Measurements from ENCODE around the gene IRF3.

Gene IRF3

GRCh38 chr19:49676136-49676783 lies 10.6 kb upstream of the IRF3 start:
- peak overlapping the region; percentile 51 for H3K4me3 ChIP-seq (ENCODE audit: low read depth, low read length)

DNA sequence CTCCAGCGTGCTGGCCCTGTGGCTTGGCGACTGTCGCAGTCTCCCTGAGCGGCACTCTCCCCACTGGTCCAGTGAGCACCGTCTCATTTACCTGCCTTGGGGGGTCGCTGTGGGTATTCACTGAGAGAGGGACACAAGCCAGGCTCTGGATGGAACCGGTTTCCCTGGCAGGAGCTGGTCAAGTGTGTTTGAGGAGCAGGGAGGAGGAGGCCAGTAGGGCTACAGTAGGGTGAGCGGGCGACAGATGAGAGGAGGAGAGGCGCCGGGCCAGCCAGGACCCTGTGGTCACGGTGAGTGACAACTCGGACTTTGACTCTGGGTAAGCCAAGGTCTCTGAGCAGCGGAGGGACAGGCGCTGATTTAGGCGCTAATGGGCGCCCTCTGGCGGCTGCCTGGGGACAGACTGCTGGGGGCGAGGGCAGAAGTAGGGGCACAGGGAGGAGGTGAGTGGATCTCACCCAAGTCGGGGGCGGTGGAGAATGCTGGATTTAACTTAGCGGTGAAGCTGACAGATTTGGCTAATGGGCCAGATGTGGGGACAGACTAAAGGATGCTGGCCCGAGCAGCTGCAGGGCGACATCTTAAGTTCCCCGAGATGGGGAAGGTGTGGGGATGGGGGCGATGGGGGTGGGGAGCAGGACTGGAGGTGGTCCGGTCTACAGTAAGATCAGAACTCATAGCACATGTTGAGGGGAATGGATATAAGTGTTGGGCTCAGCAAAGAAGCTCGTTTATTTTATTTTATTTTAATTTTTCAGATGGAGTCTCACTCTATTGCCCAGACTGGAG lies 6.7 kb upstream of the IRF3 start:
- TF ChIP-seq, protein P1, sequence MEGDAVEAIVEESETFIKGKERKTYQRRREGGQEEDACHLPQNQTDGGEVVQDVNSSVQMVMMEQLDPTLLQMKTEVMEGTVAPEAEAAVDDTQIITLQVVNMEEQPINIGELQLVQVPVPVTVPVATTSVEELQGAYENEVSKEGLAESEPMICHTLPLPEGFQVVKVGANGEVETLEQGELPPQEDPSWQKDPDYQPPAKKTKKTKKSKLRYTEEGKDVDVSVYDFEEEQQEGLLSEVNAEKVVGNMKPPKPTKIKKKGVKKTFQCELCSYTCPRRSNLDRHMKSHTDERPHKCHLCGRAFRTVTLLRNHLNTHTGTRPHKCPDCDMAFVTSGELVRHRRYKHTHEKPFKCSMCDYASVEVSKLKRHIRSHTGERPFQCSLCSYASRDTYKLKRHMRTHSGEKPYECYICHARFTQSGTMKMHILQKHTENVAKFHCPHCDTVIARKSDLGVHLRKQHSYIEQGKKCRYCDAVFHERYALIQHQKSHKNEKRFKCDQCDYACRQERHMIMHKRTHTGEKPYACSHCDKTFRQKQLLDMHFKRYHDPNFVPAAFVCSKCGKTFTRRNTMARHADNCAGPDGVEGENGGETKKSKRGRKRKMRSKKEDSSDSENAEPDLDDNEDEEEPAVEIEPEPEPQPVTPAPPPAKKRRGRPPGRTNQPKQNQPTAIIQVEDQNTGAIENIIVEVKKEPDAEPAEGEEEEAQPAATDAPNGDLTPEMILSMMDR (IDR thresholded peaks at IDR 0.05; ENCODE audit: low read depth, low read length) = peak; percentile 71
- H3K4me3 ChIP-seq (ENCODE audit: low read depth, low read length) = no peak overlapping the region

More at GRCh38 chr19:49676136-49676783, 10.6 kb upstream of the IRF3 start:
- TF ChIP-seq, protein P1 (IDR thresholded peaks at IDR 0.05; ENCODE audit: low read depth, low read length) = no peak

GRCh38 chr19:49669516-49669915 lies 3.9 kb upstream of the IRF3 start:
- TF ChIP-seq, protein P1 (IDR thresholded peaks at IDR 0.05; ENCODE audit: low read depth, low read length) = no peak
- H3K4me3 ChIP-seq (ENCODE audit: low read depth, low read length) = no peak overlapping the region

DNA sequence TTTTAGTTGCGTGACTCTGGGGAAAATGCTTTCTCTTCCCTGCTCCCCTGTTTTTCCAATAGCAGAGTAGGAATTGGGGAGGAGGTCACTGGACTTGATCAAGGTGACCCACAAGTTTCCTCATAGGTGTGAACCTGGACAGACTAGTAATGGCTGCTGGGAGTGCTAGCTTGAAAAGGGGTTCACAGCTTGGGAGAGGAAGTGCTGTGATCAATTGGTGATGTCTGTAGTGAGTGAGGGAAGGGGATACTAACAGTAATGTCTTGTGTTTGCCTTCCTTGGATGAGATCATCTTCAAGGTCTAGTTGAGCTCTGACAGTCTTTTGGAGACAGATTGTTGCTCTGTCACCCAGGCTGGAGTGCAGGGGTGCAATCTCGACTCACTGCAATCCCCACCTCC lies 1.8 kb upstream of the IRF3 start:
- TF ChIP-seq, protein P1 (IDR thresholded peaks at IDR 0.05; ENCODE audit: low read depth, low read length) = no peak
- H3K4me3 ChIP-seq (ENCODE audit: low read depth, low read length) = no peak overlapping the region

DNA sequence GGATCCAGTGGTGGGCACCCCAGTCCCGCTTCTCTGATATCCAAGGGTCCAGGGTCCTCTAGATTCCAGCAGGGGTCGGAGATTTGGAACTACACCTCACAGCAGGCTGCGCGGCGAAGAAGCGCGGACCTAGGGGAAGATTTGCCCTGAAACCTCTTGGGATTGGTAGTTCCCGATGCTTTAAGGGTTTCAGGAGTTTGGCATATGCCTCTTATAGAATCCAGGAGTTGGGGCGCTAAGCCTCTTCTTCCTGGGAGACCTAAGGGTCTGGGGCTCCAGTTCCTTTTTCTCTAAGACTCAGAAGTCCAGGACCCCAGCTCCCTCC lies 425 bp upstream of the IRF3 start:
- TF ChIP-seq, protein P1 (IDR thresholded peaks at IDR 0.05; ENCODE audit: low read depth, low read length) = no peak
- H3K4me3 ChIP-seq (ENCODE audit: low read depth, low read length) = peak overlapping the region; percentile 96

- TF ChIP-seq, protein P1 (IDR thresholded peaks at IDR 0.05; ENCODE audit: low read depth, low read length) = no peak
These were observed 664 bp downstream of the IRF3 start for GRCh38 chr19:49665036-49665350.

More at GRCh38 chr19:49665036-49665350, 664 bp downstream of the IRF3 start:
- H3K4me3 ChIP-seq (ENCODE audit: low read depth, low read length) = peak overlapping the region; percentile 96
